ENCODE data around the gene CCR4. TPM values are rescaled to one million over a fixed set of nuclear protein-coding genes. Genes with fewer than 3 reads are reported as not detected.

CCR4 gene
- total and polyA plus RNA-seq, 9 of the 15 experiments (the other 6 are each of a cell fraction or from before 2014, with no cell fraction given): 0.04 to 0.47 (median 0.25) TPM; not detected in 1

GRCh38 chr3:32947789-32948238 is 3.6 kb upstream of the CCR4 start (continued):
- TF ChIP-seq, protein P1, sequence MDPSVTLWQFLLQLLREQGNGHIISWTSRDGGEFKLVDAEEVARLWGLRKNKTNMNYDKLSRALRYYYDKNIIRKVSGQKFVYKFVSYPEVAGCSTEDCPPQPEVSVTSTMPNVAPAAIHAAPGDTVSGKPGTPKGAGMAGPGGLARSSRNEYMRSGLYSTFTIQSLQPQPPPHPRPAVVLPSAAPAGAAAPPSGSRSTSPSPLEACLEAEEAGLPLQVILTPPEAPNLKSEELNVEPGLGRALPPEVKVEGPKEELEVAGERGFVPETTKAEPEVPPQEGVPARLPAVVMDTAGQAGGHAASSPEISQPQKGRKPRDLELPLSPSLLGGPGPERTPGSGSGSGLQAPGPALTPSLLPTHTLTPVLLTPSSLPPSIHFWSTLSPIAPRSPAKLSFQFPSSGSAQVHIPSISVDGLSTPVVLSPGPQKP (CRISPR knock-in tag; IDR thresholded peaks at IDR 0.05): no peak
- TF ChIP-seq SMARCB1 (IDR thresholded peaks at IDR 0.05; ENCODE audit: insufficient read length, low read depth): no peak
- no peak for TF ChIP-seq SRSF1 (IDR thresholded peaks at IDR 0.05; ENCODE audit: low read depth, low read length)
- no peak for TF ChIP-seq DNMT1 (IDR thresholded peaks at IDR 0.05)
- TF ChIP-seq, protein P2, sequence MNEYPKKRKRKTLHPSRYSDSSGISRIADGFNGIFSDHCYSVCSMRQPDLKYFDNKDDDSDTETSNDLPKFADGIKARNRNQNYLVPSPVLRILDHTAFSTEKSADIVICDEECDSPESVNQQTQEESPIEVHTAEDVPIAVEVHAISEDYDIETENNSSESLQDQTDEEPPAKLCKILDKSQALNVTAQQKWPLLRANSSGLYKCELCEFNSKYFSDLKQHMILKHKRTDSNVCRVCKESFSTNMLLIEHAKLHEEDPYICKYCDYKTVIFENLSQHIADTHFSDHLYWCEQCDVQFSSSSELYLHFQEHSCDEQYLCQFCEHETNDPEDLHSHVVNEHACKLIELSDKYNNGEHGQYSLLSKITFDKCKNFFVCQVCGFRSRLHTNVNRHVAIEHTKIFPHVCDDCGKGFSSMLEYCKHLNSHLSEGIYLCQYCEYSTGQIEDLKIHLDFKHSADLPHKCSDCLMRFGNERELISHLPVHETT (CRISPR knock-in tag; conservative IDR thresholded peaks at IDR 0.05 in 1 of 2, IDR thresholded peaks at IDR 0.05 in 1 of 2): no peak
- no peak for TF ChIP-seq RBFOX2 (IDR thresholded peaks at IDR 0.05; ENCODE audit: low read depth, low read length)
- no peak for TF ChIP-seq ZNF124 (CRISPR knock-in tag; IDR thresholded peaks at IDR 0.05)
- no peak for TF ChIP-seq HNRNPUL1 (IDR thresholded peaks at IDR 0.05; ENCODE audit: low read length)
- TF ChIP-seq JUNB (CRISPR knock-in tag; conservative IDR thresholded peaks at IDR 0.05): 0 out of 2 replicates have a peak, but pooled peaks have one; percentile 19
- TF ChIP-seq RAD51 (IDR thresholded peaks at IDR 0.05; ENCODE audit: borderline replicate concordance, low read depth): no peak
- peak; percentile 70; the same call in 1 of the 2 replicates for TF ChIP-seq HDAC2 (IDR thresholded peaks at IDR 0.05)
- TF ChIP-seq, protein P3, sequence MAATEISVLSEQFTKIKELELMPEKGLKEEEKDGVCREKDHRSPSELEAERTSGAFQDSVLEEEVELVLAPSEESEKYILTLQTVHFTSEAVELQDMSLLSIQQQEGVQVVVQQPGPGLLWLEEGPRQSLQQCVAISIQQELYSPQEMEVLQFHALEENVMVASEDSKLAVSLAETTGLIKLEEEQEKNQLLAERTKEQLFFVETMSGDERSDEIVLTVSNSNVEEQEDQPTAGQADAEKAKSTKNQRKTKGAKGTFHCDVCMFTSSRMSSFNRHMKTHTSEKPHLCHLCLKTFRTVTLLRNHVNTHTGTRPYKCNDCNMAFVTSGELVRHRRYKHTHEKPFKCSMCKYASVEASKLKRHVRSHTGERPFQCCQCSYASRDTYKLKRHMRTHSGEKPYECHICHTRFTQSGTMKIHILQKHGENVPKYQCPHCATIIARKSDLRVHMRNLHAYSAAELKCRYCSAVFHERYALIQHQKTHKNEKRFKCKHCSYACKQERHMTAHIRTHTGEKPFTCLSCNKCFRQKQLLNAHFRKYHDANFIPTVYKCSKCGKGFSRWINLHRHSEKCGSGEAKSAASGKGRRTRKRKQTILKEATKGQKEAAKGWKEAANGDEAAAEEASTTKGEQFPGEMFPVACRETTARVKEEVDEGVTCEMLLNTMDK (IDR thresholded peaks at IDR 0.05; ENCODE audit: borderline replicate concordance, insufficient read depth, low read depth, low read length, poor library complexity, severe bottlenecking): no peak
- TF ChIP-seq E2F1 (CRISPR knock-in tag; IDR thresholded peaks at IDR 0.05): no peak
- TF ChIP-seq ZNF780A (CRISPR knock-in tag; IDR thresholded peaks at IDR 0.05): no peak
- TF ChIP-seq KLF6 (CRISPR knock-in tag; IDR thresholded peaks at IDR 0.05; ENCODE audit: borderline replicate concordance): no peak
- no peak for TF ChIP-seq CHCHD3 (CRISPR knock-in tag; IDR thresholded peaks at IDR 0.05)
- no peak for TF ChIP-seq ZNF584 (CRISPR knock-in tag; IDR thresholded peaks at IDR 0.05; ENCODE audit: low read depth)
- no peak for TF ChIP-seq PPARD (CRISPR knock-in tag; IDR thresholded peaks at IDR 0.05)
- TF ChIP-seq RFX5 (IDR thresholded peaks at IDR 0.05; ENCODE audit: low read depth, low read length): no peak
- TF ChIP-seq TFAP4 (CRISPR knock-in tag; IDR thresholded peaks at IDR 0.05; ENCODE audit: borderline replicate concordance): 0 out of 2 replicates have a peak, but pooled peaks have one; percentile 37
- no peak for TF ChIP-seq ZFX (CRISPR knock-in tag; IDR thresholded peaks at IDR 0.05)
- TF ChIP-seq LCOR (CRISPR knock-in tag; IDR thresholded peaks at IDR 0.05): peak; percentile 75; the same call in 1 of the 2 replicates

All from K562 (cell line).